ENCODE measurements around the gene ZNF638. TPM values are rescaled to one million over a fixed set of nuclear protein-coding genes. Genes with fewer than 3 reads are reported as not detected.

ZNF638 gene
- total and polyA plus RNA-seq, 2 of the 8 experiments (the other 6 are each of a cell fraction or from before 2014, with no cell fraction given), result 45.3 to 143 TPM

GRCh38 chr2:71422786-71423185, 91.2 kb downstream of the ZNF638 start:
- ChIA-PET CTCF (ENCODE audit: partially characterized antibody) (no interaction called here), POLR2A (ENCODE audit: partially characterized antibody) (no interaction called here)
- Histone ChIP-seq H3K56ac (replicated peaks; ENCODE audit: insufficient read length, low read depth, low read length) (no peak overlapping the region), H3K23me2 (ENCODE audit: low read depth, low read length) (no peaks in the 10 kb centered on the region), H3K9me3 (ENCODE audit: insufficient read depth in 2 of 2, low read depth in 1 of 2, low read length in 1 of 2) (no peaks in the 10 kb centered on the region), H2AK5ac (ENCODE audit: low read depth, low read length) (no peak overlapping the region), H4K5ac (ENCODE audit: insufficient read length, low read depth, low read length) (no peak overlapping the region), H3K18ac (ENCODE audit: extremely low read depth, low read length) (no peak overlapping the region), H3K27ac (ENCODE audit: low read depth, low read length) (no peak overlapping the region), H3K79me2 (ENCODE audit: control insufficient read depth in 1 of 2, insufficient read depth in 2 of 2, low read length in 2 of 2) (peaks cover 0 to 3% of the 10 kb centered on the region in 2 experiments; a peak in 2 of 4 replicates), H4K91ac (replicated peaks; ENCODE audit: insufficient read length, low read length) (no peak overlapping the region), H3K36me3 (ENCODE audit: control insufficient read depth in 2 of 4, insufficient read depth in 4 of 4, low read length in 3 of 4) (peaks cover 8 to 70% (median 31%) of the 10 kb centered on the region in 4 experiments), H2AFZ (ENCODE audit: low read length) (no peak overlapping the region), H2BK20ac (ENCODE audit: low read length) (no peak overlapping the region), H3K4me2 (ENCODE audit: insufficient read depth in 1 of 2, low read depth in 2 of 2, low read length in 2 of 2) (no peak overlapping the region), H3K9ac (replicated peaks in 1 of 4; ENCODE audit: extremely low read depth in 1 of 4, low read depth in 3 of 4, low read length in 3 of 4) (no peak overlapping the region), H3K23ac (ENCODE audit: insufficient read length) (no peak overlapping the region), H2BK120ac (replicated peaks; ENCODE audit: low read depth, low read length) (no peak overlapping the region), H3K4ac (replicated peaks; ENCODE audit: insufficient read length, low read depth, low read length) (no peak overlapping the region), H2BK12ac (ENCODE audit: low read depth, low read length) (no peak overlapping the region), H2BK5ac (ENCODE audit: low read depth, low read length) (no peak overlapping the region), H3K4me3 (ENCODE audit: extremely low read depth in 1 of 4, insufficient read depth in 2 of 4, low read depth in 3 of 4, low read length in 4 of 4) (no peak overlapping the region), H3K79me1 (ENCODE audit: low read depth, low read length) (no peaks in the 10 kb centered on the region), H4K8ac (ENCODE audit: extremely low read depth, insufficient read depth, low read length) (no peak overlapping the region), H3K14ac (ENCODE audit: insufficient read length) (no peak overlapping the region), H2BK15ac (ENCODE audit: low read length) (no peak overlapping the region), H4K20me1 (replicated peaks in 1 of 2; ENCODE audit: control insufficient read depth in 1 of 2, insufficient read depth in 2 of 2, low read length in 2 of 2) (no peaks in the 10 kb centered on the region), H3K4me1 (replicated peaks in 1 of 4; ENCODE audit: control insufficient read depth in 3 of 4, insufficient read depth in 4 of 4, low read length in 3 of 4) (peaks cover 0 to under 1% (median under 1%) of the 10 kb centered on the region in 4 experiments; a peak in 2 of 7 replicates), H3K27me3 (replicated peaks in 1 of 4; ENCODE audit: control insufficient read depth in 3 of 4, extremely low read depth in 1 of 4, insufficient read depth in 3 of 4, low read length in 3 of 4) (no peaks in the 10 kb centered on the region)
- 97% methylated on average over 2 of the region's 2 CpGs; no CpG with 5 or more reads in 1 of the 2 experiments for WGBS, 2 experiments (ENCODE audit: extremely low coverage in 1 of 2, insufficient coverage in 1 of 2, insufficient read length in 1 of 2, insufficient replicate concordance in 2 of 2, low coverage in 1 of 2, low lambda C conversion rate in 2 of 2, missing lambda C conversion rate in 1 of 2)
- no peak for TF ChIP-seq HDAC6 (IDR thresholded peaks at IDR 0.05; ENCODE audit: low read depth, low read length)
- no peak for TF ChIP-seq SP4 (IDR thresholded peaks at IDR 0.05; ENCODE audit: low read length)
- TF ChIP-seq TAF7 (optimal IDR thresholded peaks at IDR 0.05; ENCODE audit: borderline replicate concordance, low read depth, low read length), result no peak
- no peak for TF ChIP-seq CBX8 (IDR thresholded peaks at IDR 0.05; ENCODE audit: borderline replicate concordance, low read depth, low read length)
- no peak for TF ChIP-seq JUND (IDR thresholded peaks at IDR 0.05; ENCODE audit: low read length)
- no peak for TF ChIP-seq POLR2AphosphoS5 (IDR thresholded peaks at IDR 0.05; ENCODE audit: low read depth, low read length)
- TF ChIP-seq RFX5 (IDR thresholded peaks at IDR 0.05; ENCODE audit: borderline replicate concordance, low read depth, low read length), result no peak
- no peak for TF ChIP-seq USF2 (IDR thresholded peaks at IDR 0.05; ENCODE audit: low read length)
- no peak for TF ChIP-seq CTBP2 (IDR thresholded peaks at IDR 0.05; ENCODE audit: borderline replicate concordance, insufficient read depth, insufficient read length, low read length)
- no peak for TF ChIP-seq NANOG (IDR thresholded peaks at IDR 0.05; ENCODE audit: insufficient read depth, low read depth, low read length, poor library complexity, severe bottlenecking)
- no peak for TF ChIP-seq SUZ12 (IDR thresholded peaks at IDR 0.05; ENCODE audit: low read length)
- FAIRE-seq (no peak), DNase-seq (ENCODE audit: low read depth in 1 of 2, low spot score in 2 of 2) (no peak)

Measured in H1 (cell line).